Transverse colon (tissue), 3 donors: ENCODE data around the gene HSD17B12.

Source experiments
- EP300 ChIP-seq: sonication (generic); formaldehyde crosslinking; IDR thresholded peaks from one replicate; pipeline ENCODE4 v1.6.1; 2017; ENCODE audit warnings: antibody characterized with exemption, low read depth
- POLR2A ChIP-seq: fragments of 450-650 bp; IDR thresholded peaks from one replicate; pipeline ENCODE4 v1.6.1; 2016; ENCODE audit warnings: antibody characterized with exemption, mild to moderate bottlenecking, moderate library complexity
- TF ChIP-seq, protein P1 (sequence below), 5 experiments: fragments of 200-600 bp in 3 of 5; fragments of 450-650 bp in 2 of 5; sonication (generic) in 3 of 5; IDR thresholded peaks; 1 replicate in 2 of 5; 2 replicates in 3 of 5; pipeline ENCODE4 v1.5.1; 2016 to 2017; ENCODE audit warnings: antibody characterized with exemption in 5 of 5, inconsistent platforms in 3 of 5, mild to moderate bottlenecking in 2 of 5, moderate library complexity in 1 of 5

DNA sequence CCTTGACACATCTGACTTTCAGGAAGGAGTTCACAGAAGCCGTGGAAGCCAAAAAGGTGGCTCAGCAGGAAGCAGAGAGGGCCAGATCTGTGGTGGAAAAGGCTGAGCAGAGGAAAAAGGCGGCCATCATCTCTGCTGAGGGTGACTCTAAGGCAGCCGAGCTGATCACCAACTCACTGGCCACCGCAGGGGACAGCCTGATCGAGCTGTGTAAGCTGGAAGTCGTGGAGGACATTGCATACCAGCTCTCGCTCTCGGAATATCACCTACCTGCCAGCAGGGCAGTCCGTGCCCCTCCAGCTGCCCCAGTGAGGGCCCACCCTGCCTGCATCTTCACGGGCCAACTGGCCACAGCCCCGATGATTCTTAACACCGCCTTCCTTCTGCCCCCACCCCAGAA is 53.7 kb downstream of the HSD17B12 start:
- TF ChIP-seq, protein P1, sequence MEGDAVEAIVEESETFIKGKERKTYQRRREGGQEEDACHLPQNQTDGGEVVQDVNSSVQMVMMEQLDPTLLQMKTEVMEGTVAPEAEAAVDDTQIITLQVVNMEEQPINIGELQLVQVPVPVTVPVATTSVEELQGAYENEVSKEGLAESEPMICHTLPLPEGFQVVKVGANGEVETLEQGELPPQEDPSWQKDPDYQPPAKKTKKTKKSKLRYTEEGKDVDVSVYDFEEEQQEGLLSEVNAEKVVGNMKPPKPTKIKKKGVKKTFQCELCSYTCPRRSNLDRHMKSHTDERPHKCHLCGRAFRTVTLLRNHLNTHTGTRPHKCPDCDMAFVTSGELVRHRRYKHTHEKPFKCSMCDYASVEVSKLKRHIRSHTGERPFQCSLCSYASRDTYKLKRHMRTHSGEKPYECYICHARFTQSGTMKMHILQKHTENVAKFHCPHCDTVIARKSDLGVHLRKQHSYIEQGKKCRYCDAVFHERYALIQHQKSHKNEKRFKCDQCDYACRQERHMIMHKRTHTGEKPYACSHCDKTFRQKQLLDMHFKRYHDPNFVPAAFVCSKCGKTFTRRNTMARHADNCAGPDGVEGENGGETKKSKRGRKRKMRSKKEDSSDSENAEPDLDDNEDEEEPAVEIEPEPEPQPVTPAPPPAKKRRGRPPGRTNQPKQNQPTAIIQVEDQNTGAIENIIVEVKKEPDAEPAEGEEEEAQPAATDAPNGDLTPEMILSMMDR (IDR thresholded peaks at IDR 0.05): no peak
- no peak for TF ChIP-seq EP300
- no peak for TF ChIP-seq POLR2A
